Bronchial epithelial cell (primary cell): Measurements from ENCODE around the gene MOGAT2. TPM values are rescaled to one million over a fixed set of nuclear protein-coding genes. Genes with fewer than 3 reads are reported as not detected.
A peak's percentile ranks its signal among the peaks of the same experiment; 100 is the strongest.

Experiments used
- DNase-seq: peaks from one replicate; pipeline ENCODE4 v3.0.0-alpha.2; 2010; ENCODE audit warnings: low read depth
- FAIRE-seq: peaks from 2 replicates; lab custom pipeline; 2011; peaks lifted over from hg19 to GRCh38; lab: Jason Lieb, UNC
- H3K27me3 ChIP-seq: 2 replicates; pipeline ENCODE4 v1.5.1; 2011; ENCODE audit warnings: low read length; ENCODE audit not compliant: control insufficient read depth, insufficient read depth
- H3K36me3 ChIP-seq: 2 replicates; pipeline ENCODE4 v1.5.1; 2011; ENCODE audit warnings: low read length; ENCODE audit not compliant: control insufficient read depth, insufficient read depth
- H3K4me3 ChIP-seq: 2 replicates; pipeline ENCODE4 v1.5.1; 2011; ENCODE audit warnings: mild to moderate bottlenecking, low read depth, low read length, control low read depth
- total RNA-seq: library from RNA; depleted of rRNA; stranded (reverse); fragments of >200 nt; gene quantifications from 2 replicates; pipeline ENCODE4 v1.2.1, GENCODE V29; 2014
- TF ChIP-seq, protein P1 (sequence below): IDR thresholded peaks from 2 replicates; pipeline ENCODE4 v1.5.1; 2011; ENCODE audit warnings: mild to moderate bottlenecking, moderate library complexity, low read length, control low read depth, inconsistent platforms; ENCODE audit not compliant: insufficient read depth, severe bottlenecking

MOGAT2 gene
- total RNA-seq, 1 donor from 2014 or later, result not detected

DNA sequence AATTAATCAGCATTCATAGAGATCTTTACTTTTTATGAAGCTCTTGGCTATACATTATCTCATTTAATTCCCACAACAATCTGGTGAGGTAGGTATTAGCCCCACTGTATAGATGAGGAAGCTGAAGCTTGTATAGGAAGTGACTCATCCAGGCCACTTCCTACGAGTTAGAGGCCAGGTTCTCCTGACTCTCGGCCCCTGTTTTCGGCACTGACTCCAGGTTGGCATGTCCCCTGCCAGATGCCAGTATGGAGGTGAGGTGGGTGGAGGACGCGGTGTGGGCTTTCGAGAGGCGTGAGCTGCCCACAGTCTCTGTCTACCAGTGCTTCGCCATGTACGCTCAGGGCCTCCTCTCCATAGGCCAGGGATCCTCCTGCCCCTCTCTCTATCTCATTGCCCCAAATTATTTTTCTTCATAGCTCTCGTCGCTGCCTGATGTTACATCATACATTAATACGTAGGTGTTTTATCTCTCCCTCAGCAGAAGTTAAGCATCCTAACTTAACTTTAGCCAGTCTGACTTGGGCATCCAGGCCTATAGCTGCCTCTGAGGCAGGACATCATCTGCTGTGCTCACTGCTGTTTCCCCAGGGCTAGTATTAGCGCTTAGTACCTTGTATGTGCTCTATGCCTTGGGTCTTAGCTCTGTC, 59.9 kb downstream of the MOGAT2 start:
- Histone ChIP-seq H3K4me3 (no peak overlapping the region), H3K27me3 (no peaks in the 10 kb centered on the region), H3K36me3 (no peaks in the 10 kb centered on the region)
- TF ChIP-seq, protein P1, sequence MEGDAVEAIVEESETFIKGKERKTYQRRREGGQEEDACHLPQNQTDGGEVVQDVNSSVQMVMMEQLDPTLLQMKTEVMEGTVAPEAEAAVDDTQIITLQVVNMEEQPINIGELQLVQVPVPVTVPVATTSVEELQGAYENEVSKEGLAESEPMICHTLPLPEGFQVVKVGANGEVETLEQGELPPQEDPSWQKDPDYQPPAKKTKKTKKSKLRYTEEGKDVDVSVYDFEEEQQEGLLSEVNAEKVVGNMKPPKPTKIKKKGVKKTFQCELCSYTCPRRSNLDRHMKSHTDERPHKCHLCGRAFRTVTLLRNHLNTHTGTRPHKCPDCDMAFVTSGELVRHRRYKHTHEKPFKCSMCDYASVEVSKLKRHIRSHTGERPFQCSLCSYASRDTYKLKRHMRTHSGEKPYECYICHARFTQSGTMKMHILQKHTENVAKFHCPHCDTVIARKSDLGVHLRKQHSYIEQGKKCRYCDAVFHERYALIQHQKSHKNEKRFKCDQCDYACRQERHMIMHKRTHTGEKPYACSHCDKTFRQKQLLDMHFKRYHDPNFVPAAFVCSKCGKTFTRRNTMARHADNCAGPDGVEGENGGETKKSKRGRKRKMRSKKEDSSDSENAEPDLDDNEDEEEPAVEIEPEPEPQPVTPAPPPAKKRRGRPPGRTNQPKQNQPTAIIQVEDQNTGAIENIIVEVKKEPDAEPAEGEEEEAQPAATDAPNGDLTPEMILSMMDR, result no peak
- DNase-seq (peak; percentile 47), FAIRE-seq (no peak)

- DNase-seq (no peak), FAIRE-seq (no peak)
- TF ChIP-seq, protein P1, result no peak
- no peaks in the 10 kb centered on the region for H3K27me3 ChIP-seq
- H3K36me3 ChIP-seq, result no peaks in the 10 kb centered on the region
- no peak overlapping the region for H3K4me3 ChIP-seq
These were observed 61.3 kb downstream of the MOGAT2 start for GRCh38 chr11:75778962-75779361.

- Histone ChIP-seq H3K27me3 (no peaks in the 10 kb centered on the region), H3K4me3 (no peak overlapping the region), H3K36me3 (peaks cover 2% of the 10 kb centered on the region)
- DNase-seq, result no peak
- TF ChIP-seq, protein P1, result no peak
- FAIRE-seq, result no peak
These were observed 62.3 kb downstream of the MOGAT2 start for GRCh38 chr11:75779960-75780359.

GRCh38 chr11:75780888-75781287, 63.2 kb downstream of the MOGAT2 start:
- TF ChIP-seq, protein P1, result no peak
- Histone ChIP-seq H3K36me3 (peaks cover 2% of the 10 kb centered on the region), H3K27me3 (no peaks in the 10 kb centered on the region), H3K4me3 (no peak overlapping the region)
- FAIRE-seq (no peak), DNase-seq (no peak)

GRCh38 chr11:75781296-75781695, 63.7 kb downstream of the MOGAT2 start:
- FAIRE-seq (no peak), DNase-seq (no peak)
- H3K36me3 ChIP-seq, result peaks cover 2% of the 10 kb centered on the region
- TF ChIP-seq, protein P1, result no peak
- H3K4me3 ChIP-seq, result no peak overlapping the region
- H3K27me3 ChIP-seq, result no peaks in the 10 kb centered on the region

DNA sequence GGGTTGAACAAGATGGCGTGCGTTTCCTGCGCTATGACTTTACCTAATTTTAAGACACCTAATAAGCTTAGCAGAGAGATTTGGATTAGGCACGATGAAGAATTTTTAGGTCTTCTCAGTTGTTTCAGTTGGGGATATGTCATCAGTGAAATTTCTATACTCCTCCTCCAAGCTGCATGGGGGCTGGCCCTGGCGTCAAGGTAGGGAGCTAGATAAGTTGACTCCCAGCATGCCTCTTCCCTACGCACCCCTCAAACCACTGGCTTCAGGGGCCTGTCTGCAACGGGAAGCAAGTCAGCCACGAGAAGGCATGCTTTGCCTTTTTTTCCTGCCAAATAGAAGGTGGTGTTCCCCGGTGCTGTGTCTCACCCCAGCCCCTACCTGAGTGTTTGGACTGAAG, 64.2 kb downstream of the MOGAT2 start:
- no peak overlapping the region for H3K4me3 ChIP-seq
- DNase-seq, result no peak
- H3K36me3 ChIP-seq, result peaks cover 2% of the 10 kb centered on the region
- TF ChIP-seq, protein P1, result no peak
- FAIRE-seq, result no peak
- H3K27me3 ChIP-seq, result no peaks in the 10 kb centered on the region
